ENCODE results near the gene ZNF609.

Gene ZNF609

DNA sequence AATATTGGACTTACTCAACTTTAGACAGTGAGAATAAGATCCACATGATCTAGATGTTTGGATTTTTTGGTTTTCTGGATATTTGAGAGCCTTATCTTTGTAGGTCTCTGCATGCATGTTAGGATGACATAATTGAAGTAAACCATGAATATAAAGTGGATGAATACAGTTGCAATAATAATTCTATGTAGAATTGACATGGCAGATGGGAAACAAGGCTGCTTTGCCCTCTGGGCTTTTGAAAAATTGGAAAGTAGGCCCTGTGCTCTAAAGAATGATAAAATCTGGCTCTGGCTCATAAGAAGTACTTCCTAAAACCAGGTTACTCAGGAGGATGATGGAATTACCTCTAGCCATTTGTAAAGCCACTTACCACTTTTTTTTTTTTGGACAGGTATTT, 86.9 kb downstream of the ZNF609 start:
- no peak for FAIRE-seq

DNA sequence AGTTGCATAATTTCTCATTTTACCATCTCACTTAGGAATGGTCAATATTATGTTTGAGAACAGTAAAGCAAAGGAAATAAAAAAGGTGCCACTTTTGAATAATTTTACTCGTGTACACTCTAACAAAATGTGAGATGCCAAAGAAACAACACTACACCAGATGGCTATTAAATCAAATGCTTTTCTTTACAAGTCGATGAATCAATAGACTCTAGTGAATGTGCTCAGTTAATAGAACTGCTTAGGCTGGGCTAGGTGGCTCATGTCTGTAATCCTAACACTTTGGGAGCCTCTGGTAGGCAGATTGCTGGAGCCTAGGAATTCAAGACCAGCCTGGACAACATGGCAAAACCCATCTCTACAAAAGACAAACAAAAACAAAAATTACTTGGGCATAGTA, 87.9 kb downstream of the ZNF609 start:
- no peak for FAIRE-seq

DNA sequence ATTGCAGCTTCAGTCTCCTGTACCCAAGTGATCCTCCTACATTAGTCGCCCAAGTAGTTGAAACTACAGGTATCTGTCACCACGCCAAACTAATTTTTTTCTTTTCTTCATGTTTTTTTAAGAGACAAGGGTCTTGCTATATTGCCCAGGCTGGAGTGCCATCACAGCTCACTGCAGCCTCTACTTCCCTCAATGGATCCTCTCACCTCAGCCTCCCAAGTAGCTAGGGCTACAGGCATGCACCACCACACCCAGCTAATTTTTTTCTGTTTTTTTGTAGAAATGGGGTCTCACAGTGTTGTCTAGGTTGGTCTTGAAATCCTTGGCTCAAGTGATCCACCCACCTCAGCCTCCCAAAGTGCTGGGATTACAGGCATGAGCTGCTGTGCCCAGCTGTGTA, 89.5 kb downstream of the ZNF609 start:
- FAIRE-seq, result no peak

DNA sequence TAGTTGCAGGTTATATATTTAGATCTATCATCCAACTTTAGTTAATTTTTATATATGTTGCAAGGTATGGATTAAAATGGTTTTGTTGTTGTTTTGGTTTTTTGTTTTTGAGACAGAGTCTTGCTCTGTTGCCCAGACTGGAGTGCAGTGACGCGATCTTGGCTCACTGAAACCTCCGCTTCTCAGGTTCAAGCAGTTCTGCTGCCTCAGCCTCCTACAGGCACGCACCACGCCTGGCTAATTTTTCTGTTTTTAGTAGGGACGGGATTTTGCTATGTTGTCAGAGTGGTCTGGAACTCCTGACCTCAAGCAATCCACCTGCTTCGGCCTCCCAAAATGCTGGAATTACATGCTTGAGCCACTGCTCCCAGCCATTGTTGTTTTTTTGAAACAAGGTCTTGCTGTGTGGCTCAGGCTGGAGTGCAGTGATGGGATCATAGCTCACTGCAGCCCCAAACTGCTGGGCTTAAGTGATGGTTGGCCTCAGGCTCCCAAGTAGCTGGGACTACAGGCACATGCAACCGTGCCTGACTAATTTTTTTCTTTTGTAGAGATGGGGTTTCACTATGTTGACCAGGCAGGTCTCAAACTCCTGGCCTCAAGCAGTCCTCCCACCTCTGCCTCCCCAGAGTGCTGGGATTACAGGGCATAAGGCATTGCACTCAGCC, 92.0 kb downstream of the ZNF609 start:
- FAIRE-seq, result no peak

DNA sequence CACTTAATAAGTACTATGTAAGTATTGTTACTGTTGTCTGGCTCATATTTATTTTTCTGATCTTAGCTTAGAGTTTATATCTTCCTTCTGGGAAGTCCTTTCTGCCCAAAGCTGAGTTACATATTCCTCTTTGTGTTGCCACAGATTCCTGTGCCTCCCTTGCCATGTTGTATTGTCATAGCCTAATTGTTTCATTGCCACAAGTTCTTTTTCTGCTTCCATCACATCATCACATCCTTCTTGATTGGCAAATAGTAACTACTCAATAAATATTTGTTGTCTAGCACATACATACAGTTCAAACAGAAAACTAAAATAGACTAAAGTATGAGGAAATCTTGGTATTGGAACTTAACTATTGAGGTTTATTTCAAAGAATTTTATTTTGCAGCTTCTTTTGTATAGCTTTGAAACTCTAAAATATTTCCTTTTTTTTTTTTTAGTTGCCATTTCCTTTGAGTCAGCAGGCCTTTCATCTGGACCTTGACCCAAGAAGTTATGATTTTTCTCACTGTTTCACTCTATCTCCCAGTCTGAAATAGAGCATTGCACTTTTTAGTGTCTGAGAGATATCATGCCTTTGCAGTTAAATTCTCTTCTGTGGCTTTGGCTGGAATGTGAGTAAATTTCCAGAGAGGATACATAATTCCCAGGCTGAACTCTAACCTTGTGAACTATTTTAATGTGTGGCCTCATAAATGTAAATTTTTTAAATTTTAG, 98.2 kb downstream of the ZNF609 start:
- no peak for FAIRE-seq

DNA sequence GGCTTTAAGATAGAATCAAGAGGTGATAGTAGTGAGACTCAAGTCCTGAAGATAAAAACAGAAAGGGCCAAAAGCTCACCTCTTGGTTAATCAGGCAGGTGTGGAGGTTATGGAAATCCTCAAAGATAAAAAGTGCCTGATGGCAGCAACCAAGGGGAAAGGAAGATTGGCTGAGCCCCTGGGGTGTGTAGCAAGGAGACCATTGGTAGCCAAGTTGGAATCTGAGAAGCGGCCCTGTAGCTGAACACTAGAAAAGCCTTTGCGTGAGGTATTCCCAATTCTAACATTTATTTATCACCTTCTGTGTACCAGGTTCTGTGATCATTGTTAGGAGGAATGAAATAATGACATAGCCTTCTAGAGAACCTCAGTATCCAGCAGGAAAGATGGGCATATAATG, 98.9 kb downstream of the ZNF609 start:
- no peak for FAIRE-seq

DNA sequence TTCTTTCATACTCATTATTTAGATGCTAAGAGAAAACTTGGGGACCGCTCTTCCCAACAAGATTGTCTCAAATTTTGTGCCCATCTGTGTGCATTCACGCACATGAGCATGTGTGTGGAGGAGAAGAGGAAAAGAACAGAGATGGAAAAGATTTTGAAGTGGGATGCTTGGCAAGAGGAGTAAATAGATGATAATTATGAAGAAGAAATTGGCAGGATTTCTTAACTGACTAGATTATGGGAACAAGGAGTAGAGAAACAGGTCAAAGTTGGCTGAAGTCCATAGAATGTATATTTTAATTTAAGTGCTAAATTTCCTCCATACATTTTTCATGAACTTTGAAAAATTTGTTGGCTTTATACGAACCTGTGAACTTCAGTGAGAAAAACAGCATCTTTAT, 100.1 kb downstream of the ZNF609 start:
- no peak for FAIRE-seq

DNA sequence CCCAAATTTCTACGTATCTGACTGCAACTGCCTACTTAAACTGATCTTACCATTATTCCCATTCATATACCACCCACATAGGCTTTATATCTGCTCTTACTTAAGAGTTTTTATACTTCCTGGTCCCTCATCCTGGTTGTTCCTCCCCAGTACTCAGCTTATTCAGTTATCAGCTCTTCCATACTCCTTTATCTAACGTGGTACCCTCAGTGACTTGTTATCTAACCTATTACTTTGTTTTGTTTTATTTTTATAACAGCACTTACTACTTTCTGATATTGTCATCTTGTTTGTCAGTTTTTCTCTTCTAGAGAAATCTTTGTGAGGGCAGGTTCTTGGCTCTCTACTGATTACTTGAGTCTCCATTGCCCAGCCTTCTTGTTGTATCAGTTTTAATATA, 100.6 kb downstream of the ZNF609 start:
- FAIRE-seq, result no peak

DNA sequence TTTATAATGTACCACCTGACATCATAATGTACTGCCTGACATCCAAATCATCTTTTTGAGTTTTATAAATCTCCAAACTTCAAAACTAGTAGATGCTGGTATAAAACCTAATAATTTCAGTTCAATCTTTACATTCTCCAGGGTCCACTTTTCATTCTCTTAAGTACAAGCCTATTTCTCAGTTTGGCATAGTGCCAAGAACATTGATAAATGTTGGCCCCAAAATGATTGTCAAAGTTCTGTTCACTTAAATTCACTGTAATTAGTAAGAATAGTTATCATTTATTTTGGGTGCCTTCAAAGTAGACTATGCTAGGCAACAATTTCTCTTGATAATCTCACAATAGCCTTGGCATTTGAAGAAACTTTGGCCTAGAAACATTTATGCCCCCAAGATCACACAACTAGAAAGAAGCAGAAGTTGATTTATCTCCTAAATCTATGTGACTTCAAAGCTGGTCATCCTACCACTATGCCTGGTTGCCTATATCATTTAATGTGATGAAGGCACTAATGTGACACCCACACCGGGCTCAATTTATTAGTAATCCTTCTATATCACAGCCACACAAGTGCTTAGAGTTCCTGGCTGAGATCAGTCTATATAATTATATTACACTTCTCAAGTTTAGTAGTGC, 101.7 kb downstream of the ZNF609 start:
- no peak for FAIRE-seq

DNA sequence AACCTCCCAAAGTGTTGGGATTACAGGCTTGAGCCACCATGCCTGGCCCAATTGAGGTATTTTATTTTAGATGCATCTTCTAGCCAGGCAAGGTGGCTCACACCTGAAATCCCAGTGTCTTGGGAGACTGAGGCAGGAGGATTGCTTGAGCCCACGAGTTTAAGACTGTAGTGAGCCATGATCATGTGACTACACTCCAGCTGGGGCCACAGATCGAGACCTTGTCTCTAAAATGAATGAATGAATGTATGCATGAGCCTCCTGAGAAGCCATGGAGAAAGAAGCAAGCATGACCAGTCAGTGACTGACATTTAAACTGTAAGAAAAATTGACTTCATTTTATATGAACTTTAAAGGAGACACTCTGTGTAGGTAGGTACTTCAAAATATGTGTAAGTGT, 105.7 kb downstream of the ZNF609 start:
- FAIRE-seq, result no peak

DNA sequence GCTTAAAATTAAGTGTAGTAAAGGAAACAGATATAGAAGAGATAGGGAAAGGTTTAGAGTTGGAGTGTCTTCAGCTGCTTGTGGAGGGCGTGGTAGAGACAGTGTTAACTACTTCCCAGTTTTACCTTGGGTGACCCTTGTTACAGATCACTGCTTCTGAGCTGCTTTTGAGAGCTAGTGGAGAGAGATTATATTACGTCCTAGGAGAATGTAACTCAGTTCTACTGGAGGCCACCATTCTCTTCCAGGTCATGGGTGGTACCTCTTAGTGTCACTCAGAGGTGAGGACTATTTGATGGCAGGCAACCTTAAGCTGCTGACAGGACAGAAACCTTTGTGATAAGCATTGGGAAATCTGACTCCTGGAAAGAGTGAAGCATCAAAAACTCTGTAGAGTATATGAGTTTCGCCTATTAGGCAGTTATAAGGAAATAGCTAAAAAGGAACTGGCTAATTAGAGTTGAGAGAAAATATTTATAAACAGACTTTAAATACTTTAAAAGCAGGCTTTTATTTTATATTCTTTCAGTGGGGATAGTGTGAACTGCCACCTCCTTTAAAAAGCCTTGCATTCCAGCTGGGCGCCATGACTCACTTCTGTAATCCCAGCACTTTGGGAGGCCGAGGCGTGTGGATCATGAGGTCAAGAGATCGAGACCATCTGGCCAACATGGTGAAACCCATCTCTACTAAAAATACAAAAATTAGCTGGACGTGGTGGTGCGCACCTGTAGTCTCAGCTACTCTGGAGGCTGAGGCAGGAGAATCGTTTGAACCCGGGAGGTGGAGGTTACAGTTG, 106.5 kb downstream of the ZNF609 start:
- no peak for FAIRE-seq

DNA sequence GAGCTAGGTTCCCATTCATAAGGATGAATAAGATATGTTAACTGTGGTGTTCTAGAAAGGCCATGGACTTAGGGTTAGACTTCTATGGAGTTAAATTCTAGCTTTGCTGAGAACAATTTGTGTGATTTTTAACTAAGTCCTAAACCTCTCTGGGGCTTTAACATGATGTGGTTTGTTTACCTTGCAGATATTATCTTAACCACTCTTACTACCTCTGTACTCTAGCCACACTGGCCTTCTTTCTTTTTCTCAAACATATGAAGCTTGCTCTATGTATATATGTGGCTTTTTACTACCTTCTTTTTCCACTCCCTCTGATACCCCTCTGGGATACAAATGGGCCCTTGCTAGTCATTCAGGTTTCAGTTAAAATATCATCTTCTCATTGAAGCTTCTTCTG, 108.4 kb downstream of the ZNF609 start:
- no peak for FAIRE-seq

DNA sequence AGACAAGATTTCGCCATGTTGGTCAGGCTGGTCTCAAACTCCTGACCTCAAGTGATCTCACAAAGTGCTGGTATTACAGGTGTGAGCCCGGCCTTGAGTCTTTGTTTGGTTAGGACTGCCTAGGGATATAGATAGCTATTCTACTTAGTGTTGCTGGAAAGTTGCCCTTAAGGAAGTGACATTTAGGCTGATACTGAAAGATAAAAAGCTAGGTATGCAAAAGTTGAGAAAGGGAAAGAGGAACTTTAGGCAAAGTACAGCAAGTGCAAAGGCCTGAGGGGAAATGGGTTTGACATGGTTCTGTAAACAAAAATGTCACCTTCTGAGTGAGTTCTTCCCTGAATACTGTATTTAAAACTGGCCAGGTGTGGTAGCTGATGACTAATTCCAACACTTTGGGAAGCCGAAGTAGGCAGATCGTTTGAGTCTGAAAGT, 111.5 kb downstream of the ZNF609 start:
- no peak for FAIRE-seq

DNA sequence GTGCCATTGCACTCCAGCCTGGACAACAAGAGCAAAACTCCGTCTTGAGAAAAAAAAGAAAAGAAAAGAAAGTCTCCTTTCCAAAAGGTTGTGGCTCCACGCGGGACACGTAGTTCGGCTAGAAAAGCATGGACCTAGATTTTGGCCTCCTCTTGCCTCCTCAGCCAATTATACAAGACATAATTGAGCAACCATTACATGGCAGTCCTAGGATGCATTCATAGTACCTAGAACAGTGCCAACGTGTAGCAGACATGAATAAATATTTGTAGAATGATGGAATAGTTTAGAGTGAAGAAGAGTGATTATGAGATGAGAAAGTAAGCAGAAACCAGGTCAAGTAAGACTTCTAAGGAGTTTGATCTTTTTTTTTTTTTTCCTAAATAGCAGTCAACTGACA, 112.5 kb downstream of the ZNF609 start:
- no peak for FAIRE-seq

DNA sequence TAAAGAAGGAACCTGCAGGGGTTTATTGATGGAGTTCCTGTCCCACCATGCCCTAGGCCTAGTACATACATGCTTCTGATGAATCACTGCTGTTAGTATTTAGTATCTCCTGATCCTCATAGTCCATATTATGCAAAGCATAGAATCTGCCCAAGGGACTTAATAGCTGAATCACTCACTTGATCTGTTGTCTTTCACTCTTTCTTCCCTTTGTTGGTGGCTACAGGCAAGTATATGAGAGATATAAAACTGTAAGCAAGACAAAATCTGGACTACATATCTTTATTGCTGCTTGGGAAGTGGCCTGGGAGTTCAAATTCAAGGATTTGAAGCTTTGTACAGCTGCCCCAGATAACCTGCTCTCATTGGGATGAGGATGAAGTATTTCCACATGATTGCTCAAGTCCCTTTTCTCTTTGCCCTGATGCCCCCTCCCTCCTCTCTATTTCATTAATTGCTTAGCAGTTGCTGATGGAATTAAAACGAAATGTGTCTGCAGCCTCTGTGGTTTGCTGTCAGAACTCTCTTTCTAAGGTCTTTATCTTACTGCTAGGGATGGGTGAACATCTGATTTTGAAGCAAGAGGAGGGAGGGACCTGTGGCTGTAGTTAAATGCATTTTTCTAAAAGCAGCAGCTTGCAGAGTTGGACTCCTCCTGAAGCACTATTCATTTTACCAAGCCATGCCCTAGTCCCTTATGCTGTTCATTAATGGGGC, 114.1 kb downstream of the ZNF609 start:
- no peak for FAIRE-seq

DNA sequence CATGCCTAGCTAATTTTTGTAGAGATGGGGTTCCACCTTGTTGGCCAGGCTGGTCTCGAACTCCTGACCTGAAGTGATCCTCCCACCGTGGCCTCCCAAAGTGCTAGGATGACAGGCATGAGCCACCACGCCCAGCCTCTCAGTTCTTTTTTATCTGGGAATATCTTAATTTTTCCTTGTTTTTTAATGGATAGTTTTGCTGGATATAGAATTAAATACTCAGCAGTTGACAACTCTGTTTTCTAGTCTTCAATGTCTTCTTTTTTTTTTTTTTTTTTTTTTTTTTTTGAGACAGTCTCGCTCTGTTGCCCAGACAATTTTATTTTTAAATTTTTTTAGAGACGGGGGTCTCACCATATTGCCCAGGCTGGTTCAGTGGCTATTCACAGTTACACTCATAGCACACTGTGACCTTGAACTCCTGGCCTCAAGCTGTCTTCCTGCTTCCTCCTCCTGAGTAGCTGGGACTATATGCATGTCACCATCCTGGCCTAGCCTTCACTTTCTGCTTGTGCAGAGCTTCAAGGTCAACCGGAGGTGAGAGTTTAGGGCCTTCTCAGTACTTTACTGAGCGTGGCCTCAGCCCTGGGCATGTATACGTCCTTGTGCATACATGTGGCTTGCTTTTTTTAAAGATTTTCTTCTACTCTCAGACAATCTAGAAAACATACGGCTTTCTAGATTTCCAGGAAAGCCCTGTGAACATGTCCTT, 120.5 kb downstream of the ZNF609 start:
- FAIRE-seq, result no peak

DNA sequence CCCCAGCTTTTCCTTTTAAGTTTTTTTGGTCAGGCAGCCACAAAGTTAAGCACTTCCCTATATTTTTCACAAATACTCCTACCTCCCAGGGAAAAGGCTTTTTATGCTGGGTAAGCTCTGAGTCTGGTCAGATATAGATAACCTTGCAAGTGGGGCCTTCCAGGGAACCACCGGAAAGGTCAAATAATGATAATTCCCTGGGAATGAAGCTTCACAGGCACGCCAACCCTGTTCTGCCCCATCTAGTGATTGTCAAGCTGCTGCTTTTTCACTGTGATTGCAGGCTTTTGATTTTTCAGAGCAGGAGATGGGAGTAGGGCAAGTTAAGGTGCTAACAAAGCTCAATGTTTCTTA, 121.0 kb downstream of the ZNF609 start:
- FAIRE-seq, result no peak

DNA sequence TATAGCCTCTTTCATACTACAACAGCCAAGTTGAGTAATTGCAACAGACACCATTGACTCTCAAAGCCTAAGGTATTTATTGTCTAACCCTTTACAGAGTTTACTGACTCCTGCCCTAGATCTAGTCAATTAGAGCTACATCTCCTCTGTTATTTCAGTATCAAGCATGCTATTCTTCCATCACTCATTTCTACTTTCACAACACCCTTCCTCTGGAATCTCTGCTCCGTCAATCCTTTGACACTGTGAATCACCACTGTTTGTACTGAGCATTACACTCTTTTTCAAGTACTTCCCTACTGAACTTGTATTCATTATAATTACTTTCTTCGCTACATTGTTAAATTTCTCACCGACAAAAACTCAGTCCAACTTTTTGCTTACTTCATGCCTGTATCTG, 121.8 kb downstream of the ZNF609 start:
- no peak for FAIRE-seq

DNA sequence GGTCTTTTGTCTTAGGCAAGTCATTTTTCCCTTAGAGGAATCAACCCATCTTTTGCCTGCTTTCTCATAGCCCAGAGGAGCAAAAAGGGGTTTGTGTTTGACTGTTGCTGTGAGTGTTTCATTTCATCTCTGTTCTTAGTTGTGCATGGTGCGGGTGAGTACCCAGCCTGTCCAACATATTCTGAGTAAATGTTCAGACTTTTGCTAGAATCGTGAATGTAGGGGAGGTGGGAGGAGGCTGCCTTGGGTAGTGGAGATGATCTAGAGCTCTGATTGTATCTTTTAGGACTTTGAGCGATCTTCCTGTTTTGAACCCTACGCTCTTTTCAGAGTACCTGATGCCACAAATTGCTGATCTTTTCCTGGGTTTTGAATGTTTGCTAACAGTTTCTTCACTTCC, 123.1 kb downstream of the ZNF609 start:
- no peak for FAIRE-seq

DNA sequence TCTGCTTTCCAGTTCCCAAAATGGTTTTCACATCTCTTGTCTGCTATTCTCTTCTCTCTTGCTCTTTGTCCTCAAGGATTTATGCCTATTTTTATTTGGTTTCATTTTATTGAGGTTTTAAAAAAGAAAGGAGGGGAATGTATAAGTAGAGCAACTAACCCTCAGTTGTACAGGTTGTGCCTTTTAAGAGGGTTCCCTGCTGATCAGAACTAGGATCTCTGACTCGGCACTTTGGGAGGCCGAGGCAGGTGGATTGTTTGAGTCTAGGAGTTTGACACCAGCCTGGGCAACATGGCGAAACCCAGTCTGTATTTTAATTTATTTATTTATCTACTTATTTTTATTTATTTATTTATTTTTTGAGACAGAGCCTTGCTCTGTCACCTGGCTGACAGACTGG, 123.6 kb downstream of the ZNF609 start:
- FAIRE-seq, result no peak

DNA sequence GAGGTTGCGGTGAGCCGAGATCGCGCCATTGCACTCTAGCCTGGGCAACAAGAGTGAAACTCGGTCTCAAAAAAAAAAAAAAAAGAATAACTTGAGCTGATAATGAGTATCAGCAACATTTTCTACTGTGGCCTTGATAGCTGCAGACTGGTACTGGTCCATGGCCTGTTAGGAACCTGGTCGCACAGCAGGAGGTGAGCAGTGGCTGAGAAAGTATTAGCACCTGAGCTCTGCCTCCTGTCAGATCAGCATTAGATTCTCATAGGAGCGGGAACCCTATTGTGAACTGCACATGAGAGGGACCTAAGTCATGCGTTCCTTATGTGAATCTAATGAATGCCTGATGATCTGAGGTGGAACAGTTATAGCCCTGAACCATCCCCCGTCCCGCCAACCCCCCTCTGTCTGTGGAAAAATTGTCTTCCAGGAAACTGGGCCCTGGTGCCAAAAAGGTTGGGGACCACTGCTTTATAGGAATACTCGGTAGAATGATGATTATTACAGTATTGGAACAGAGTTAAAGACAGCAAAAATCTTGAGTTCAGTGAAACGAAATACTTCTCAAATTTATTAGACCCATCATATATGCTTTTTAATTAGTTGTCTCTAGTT, 126.0 kb downstream of the ZNF609 start:
- FAIRE-seq, result no peak

DNA sequence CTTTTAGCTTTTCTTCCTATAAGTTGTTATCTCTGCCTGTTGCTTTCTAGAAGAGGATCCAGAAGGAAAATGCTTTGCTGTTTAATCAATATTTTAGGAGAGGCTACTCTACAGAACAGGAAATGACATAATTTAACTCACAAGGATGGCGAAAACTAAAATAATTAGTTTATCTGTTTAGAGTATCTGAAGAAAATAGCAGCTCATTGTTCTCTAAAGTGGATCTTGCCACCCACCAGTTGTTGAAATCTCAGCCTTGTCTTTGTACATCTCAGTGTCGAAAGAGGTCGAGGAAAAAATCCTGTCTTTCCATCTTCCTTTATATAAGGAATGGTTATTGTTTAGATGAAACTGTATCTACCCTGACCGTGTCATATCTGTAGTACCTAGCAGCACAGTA, 126.6 kb downstream of the ZNF609 start:
- FAIRE-seq, result no peak
